Cardiac ventricle fibroblast (primary cell): ENCODE data around the gene PLEK2. TPM values are rescaled to one million over a fixed set of nuclear protein-coding genes. Genes with fewer than 3 reads are reported as not detected.

Source experiments
- total RNA-seq: library from RNA; depleted of rRNA; stranded (reverse); fragments of >200 nt; gene quantifications from 2 replicates; pipeline ENCODE4 v1.2.3, GENCODE V29; 2015

The PLEK2 gene
- total RNA-seq, result 0.94 TPM in 1 of 2 replicates, not detected in the other

GRCh38 chr14:67411820-67412421, at the start of gene PLEK2:
Gene PLEK2, minus strand, starts transcription at chr14:67412165. Its CDS starts 106 bp downstream, at chr14:67412059.

GRCh38 chr14:67359775-67360469, 52.0 kb downstream of the PLEK2 start, which contains the start of the genes ATP6V1D and EIF2S1:
Gene ATP6V1D, minus strand, starts transcription at chr14:67359804. Its CDS starts 106 bp downstream, at chr14:67359698.
Gene EIF2S1, plus strand, starts transcription at chr14:67360328. Its CDS starts 4,440 bp downstream, at chr14:67364768.

Other genes with a start within 250 kb of the PLEK2 start
- gene GARIN2, start 222.7 kb downstream of the PLEK2 start, total RNA-seq, result not detected in 2 replicates
- 11.6 and 12.4 TPM in 2 replicates for gene PALS1, start 170.7 kb downstream of the PLEK2 start, total RNA-seq
- gene ATP6V1D, start 52.4 kb downstream of the PLEK2 start, total RNA-seq, result 29.1 and 34.3 TPM in 2 replicates
- gene EIF2S1, start 51.8 kb downstream of the PLEK2 start, total RNA-seq, result 60.4 and 75.2 TPM in 2 replicates
- gene TMEM229B, start 76.6 kb upstream of the PLEK2 start, total RNA-seq, result 0.69 and 1.9 TPM in 2 replicates
- 0.12 and 0.78 TPM in 2 replicates for gene PLEKHH1, start 121.1 kb upstream of the PLEK2 start, total RNA-seq
- 12.1 and 20.3 TPM in 2 replicates for gene PIGH, start 188.1 kb upstream of the PLEK2 start, total RNA-seq
- 2.0 and 5.9 TPM in 2 replicates for gene ARG2, start 207.8 kb upstream of the PLEK2 start, total RNA-seq